ENCODE data around the gene DHCR24. TPM values are rescaled to one million over a fixed set of nuclear protein-coding genes. Genes with fewer than 3 reads are reported as not detected.

Gene DHCR24
- total and polyA plus RNA-seq, 2 of the 13 experiments (the other 11 are each of a cell fraction or from before 2014, with no cell fraction given): 374 to 448 TPM

DNA sequence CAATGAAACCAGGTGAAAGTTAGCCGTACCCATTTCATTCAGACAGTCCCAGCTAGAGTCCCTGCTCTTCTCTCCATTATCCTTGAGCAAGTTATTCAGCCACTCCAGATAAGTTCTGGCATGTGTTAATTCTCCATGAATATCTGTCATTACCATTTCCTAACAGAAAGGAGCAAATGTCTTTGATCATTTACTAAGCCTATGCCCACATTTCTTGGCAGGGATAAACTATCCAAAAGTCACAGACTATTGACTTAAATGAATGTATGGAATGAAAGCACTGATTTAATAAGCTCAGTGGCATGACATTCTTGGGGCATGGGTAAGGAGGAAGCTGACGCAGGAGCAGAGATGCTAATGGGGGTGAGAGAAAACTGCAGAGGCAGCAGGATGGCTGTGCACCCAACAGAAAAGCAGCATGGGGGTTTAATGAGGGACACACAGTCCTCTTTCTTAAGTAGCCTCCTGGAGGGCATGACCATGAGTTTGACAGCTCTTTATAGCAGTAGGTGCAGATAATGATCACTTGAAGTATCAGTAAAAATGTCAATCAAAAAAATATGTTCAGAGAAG is 17.6 kb upstream of the DHCR24 start:
- H3K27me3 ChIP-seq (ENCODE audit: control insufficient read depth in 1 of 2, insufficient read depth in 2 of 2, low read length in 2 of 2): peaks cover 0 to 15% of the 10 kb centered on the region in 2 experiments; a peak in 2 of 5 replicates
- no peak overlapping the region for H3K4me3 ChIP-seq (replicated peaks in 1 of 3; ENCODE audit: insufficient read depth in 1 of 3, low read depth in 2 of 3, low read length in 3 of 3)
- ChIA-PET POLR2A (interaction anchor here (0.9 kb wide), 1 partner anchor 18 kb away, joined by 3 read pairs; no protein-coding TSS in a partner anchor), CTCF (ENCODE audit: low intra/inter-chr PET ratio, low total read pairs) (no interaction called here)
- H3K4me1 ChIP-seq (ENCODE audit: insufficient read depth, low read length): no peaks in the 10 kb centered on the region
- 61% methylated on average over 2 of the region's 2 CpGs for WGBS (ENCODE audit: low lambda C conversion rate)
- intact Hi-C loops (cut with micrococcal nuclease; ENCODE audit: unreplicated experiment) (no loop called here), in situ Hi-C loops (cut with HindIII; ENCODE audit: extremely low pct_ligation_motif_present, low pct_unique_long_range_greater_than_20kb) (no loop called here)
- no peaks in the 10 kb centered on the region for H3K36me3 ChIP-seq (replicated peaks in 1 of 2; ENCODE audit: control insufficient read depth in 1 of 2, insufficient read depth in 2 of 2, low read length in 2 of 2)
- H4K20me1 ChIP-seq (ENCODE audit: insufficient read depth, low read length): no peaks in the 10 kb centered on the region
- no peak for TF ChIP-seq HCFC1 (IDR thresholded peaks at IDR 0.05; ENCODE audit: low read depth, low read length)
- no peak for TF ChIP-seq KLF11 (CRISPR knock-in tag; IDR thresholded peaks at IDR 0.05)
- no peak for TF ChIP-seq TCF7L2 (IDR thresholded peaks at IDR 0.05; ENCODE audit: low read depth, low read length)
- no peak for TF ChIP-seq ZBTB42 (CRISPR knock-in tag; IDR thresholded peaks at IDR 0.05)
- TF ChIP-seq KLF6 (CRISPR knock-in tag; IDR thresholded peaks at IDR 0.05): no peak
- no peak for TF ChIP-seq CEBPZ (IDR thresholded peaks at IDR 0.05; ENCODE audit: low read length)
- TF ChIP-seq, protein P1, sequence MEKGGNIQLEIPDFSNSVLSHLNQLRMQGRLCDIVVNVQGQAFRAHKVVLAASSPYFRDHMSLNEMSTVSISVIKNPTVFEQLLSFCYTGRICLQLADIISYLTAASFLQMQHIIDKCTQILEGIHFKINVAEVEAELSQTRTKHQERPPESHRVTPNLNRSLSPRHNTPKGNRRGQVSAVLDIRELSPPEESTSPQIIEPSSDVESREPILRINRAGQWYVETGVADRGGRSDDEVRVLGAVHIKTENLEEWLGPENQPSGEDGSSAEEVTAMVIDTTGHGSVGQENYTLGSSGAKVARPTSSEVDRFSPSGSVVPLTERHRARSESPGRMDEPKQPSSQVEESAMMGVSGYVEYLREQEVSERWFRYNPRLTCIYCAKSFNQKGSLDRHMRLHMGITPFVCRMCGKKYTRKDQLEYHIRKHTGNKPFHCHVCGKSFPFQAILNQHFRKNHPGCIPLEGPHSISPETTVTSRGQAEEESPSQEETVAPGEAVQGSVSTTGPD (CRISPR knock-in tag; IDR thresholded peaks at IDR 0.05): no peak
- no peak for TF ChIP-seq HOXA3 (CRISPR knock-in tag; IDR thresholded peaks at IDR 0.05)
- TF ChIP-seq BCL3 (CRISPR knock-in tag; IDR thresholded peaks at IDR 0.05): no peak
- no peak for TF ChIP-seq ZNF432 (CRISPR knock-in tag; IDR thresholded peaks at IDR 0.05; ENCODE audit: borderline replicate concordance)
- TF ChIP-seq RNF2 (conservative IDR thresholded peaks at IDR 0.05; ENCODE audit: low read depth): no peak
- TF ChIP-seq ZNF616 (CRISPR knock-in tag; IDR thresholded peaks at IDR 0.05; ENCODE audit: low read depth): no peak
- FAIRE-seq (no peak), DNase-seq (ENCODE audit: low spot score) (no peak), ATAC-seq (no peak)
- H2AFZ ChIP-seq (ENCODE audit: low read length): no peak overlapping the region
- H3K9ac ChIP-seq (ENCODE audit: insufficient read depth, low read depth, low read length): no peak overlapping the region
- H3K4me2 ChIP-seq (ENCODE audit: low read depth, low read length): no peak overlapping the region
- H3K27ac ChIP-seq (ENCODE audit: extremely low read length, insufficient read depth, low read length): no peak overlapping the region
- no peaks in the 10 kb centered on the region for H3K79me2 ChIP-seq (ENCODE audit: insufficient read depth, low read length)
- no peaks in the 10 kb centered on the region for H3K9me3 ChIP-seq (ENCODE audit: low read length)
- BruUV-seq (replicated peaks): no TSS peak

All from HepG2 (cell line).